Mesothelial cell of epicardium (in vitro differentiated cells): Measurements from ENCODE around the gene VAC14. TPM values are rescaled to one million over a fixed set of nuclear protein-coding genes. Genes with fewer than 3 reads are reported as not detected.
A peak's percentile ranks its signal among the peaks of the same experiment; 100 is the strongest.

Source experiments
- DNase-seq, 2 experiments: peaks; one replicate each; pipeline ENCODE4 v3.0.0; 2021; ENCODE audit warnings: low spot score in 2 of 2; ENCODE audit not compliant: unreplicated experiment in 2 of 2
- H3K27ac Mint-ChIP-seq: 2 replicates; pipeline ENCODE4 v1.8.0; 2021; ENCODE audit warnings: mixed read lengths
- H3K27me3 Mint-ChIP-seq: 2 replicates; pipeline ENCODE4 v1.8.0; 2021; ENCODE audit warnings: low read depth, mixed read lengths
- H3K36me3 Mint-ChIP-seq: 2 replicates; pipeline ENCODE4 v1.8.0; 2021; ENCODE audit warnings: mixed read lengths
- H3K4me1 Mint-ChIP-seq: 2 replicates; pipeline ENCODE4 v1.8.0; 2021; ENCODE audit warnings: mixed read lengths
- H3K4me3 Mint-ChIP-seq: 2 replicates; pipeline ENCODE4 v1.8.0; 2021; ENCODE audit warnings: mild to moderate bottlenecking, moderate library complexity, mixed read lengths
- H3K9me3 Mint-ChIP-seq: 2 replicates; pipeline ENCODE4 v1.8.0; 2021; ENCODE audit warnings: mixed read lengths
- total RNA-seq: library from RNA; stranded (reverse); gene quantifications from 3 replicates; pipeline ENCODE4 v1.2.1, GENCODE V29; 2021
- TF ChIP-seq, protein P1 (sequence below): fragments of 200-600 bp; sonication (generic); IDR thresholded peaks from one replicate; pipeline ENCODE4 v1.5.0; 2021; ENCODE audit warnings: antibody characterized with exemption; ENCODE audit not compliant: unreplicated experiment

Gene VAC14
- total RNA-seq, 1 donor from 2014 or later = 39.1 TPM

DNA sequence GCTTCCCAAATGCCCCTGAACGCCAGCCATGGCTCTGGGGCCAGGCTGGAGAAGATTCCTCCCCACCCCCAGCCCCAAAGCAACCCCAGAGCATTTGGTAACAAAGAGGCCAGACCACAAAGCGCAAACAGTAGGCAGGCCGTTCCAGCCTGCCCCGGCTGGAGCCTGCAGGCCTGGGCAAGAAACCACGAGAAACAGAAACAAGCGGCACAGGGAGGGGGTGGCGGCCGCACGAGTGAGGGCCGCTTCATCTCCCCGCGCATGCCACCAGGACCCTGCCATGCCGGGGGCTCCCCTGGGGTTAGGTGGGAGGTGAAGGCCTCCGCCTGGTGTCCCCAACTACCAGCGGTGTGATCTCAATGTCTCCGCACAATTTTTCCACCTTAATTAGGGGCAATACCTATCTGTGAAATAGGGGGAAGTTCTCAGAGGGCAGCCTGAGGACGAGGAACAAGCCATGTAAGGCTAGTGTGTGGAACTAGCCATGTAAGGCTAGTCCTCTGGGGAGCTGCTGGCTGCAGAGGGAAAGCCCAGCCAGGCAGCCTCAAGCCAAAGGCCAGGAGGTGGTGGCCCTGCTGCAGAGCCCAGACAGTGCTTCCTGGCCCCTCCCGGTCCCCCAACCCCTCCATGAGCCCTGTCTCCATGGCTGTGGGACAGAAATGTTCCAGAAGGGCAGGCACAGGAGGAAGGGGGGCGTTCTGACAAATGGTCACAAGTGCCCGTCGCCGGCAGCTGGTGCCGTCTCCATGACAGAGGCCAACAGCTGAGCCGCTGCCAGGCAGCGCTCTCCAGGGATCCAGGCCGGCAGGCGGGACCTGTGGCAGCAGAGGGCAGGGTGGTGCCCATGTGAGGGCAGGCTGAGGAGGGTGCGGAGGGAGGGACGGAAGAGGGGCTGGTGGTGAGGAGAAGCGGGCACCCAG lies 100.6 kb downstream of the VAC14 start:
- DNase-seq = no peak
- Mint-ChIP-seq H3K4me3 (no peak overlapping the region), H3K9me3 (no peaks in the 10 kb centered on the region), H3K27me3 (no peaks in the 10 kb centered on the region), H3K36me3 (peaks cover 2% of the 10 kb centered on the region), H3K4me1 (peaks cover 65% of the 10 kb centered on the region), H3K27ac (peak overlapping the region; percentile 69)
- TF ChIP-seq, protein P1, sequence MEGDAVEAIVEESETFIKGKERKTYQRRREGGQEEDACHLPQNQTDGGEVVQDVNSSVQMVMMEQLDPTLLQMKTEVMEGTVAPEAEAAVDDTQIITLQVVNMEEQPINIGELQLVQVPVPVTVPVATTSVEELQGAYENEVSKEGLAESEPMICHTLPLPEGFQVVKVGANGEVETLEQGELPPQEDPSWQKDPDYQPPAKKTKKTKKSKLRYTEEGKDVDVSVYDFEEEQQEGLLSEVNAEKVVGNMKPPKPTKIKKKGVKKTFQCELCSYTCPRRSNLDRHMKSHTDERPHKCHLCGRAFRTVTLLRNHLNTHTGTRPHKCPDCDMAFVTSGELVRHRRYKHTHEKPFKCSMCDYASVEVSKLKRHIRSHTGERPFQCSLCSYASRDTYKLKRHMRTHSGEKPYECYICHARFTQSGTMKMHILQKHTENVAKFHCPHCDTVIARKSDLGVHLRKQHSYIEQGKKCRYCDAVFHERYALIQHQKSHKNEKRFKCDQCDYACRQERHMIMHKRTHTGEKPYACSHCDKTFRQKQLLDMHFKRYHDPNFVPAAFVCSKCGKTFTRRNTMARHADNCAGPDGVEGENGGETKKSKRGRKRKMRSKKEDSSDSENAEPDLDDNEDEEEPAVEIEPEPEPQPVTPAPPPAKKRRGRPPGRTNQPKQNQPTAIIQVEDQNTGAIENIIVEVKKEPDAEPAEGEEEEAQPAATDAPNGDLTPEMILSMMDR = no peak

DNA sequence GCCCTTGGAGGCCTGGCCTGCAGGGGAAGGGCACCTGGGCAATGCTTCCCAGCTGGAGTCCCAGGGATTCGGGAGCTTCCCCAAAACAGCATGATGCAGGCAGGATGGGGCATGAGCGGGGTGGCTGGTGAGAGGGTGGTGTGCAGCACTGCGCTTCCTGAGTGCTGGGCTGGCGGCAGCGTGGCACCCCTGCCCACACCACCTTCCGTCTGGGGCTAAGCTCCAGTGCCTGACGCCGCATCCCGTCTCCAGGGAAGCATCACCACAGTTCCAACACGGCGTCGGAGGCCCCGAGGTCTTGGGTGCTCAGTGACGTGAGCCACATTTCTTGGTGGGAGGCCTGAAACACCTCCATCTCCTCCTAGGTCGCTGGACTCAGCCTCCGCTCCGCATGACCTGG lies 101.3 kb downstream of the VAC14 start:
- TF ChIP-seq, protein P1 = no peak
- Mint-ChIP-seq H3K27ac (peak overlapping the region; percentile 69), H3K4me1 (peaks cover 67% of the 10 kb centered on the region), H3K27me3 (no peaks in the 10 kb centered on the region), H3K4me3 (no peak overlapping the region), H3K9me3 (no peaks in the 10 kb centered on the region), H3K36me3 (peaks cover 2% of the 10 kb centered on the region)
- DNase-seq = no peak

DNA sequence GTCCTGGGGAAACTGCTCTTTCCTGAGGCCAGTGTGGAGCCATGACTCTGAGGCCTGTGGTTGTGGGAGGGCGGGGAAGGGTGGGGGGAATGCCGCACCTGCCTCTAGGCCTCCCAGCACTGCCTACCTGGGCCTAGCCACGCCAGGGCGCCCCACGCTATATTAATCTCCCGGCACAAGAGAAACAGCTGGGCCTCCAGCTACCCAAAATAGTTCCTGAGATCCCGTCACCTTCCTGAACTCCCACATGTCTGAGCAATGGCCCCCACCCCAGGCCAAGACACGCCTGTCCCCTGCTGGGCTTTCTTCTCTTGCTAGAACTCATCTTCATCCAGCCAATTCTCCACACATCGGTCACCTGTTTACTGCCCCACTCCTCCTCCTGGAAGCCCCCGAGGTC lies 102.1 kb downstream of the VAC14 start:
- Mint-ChIP-seq H3K27ac (peak overlapping the region; percentile 24), H3K4me3 (no peak overlapping the region), H3K4me1 (peaks cover 65% of the 10 kb centered on the region), H3K27me3 (no peaks in the 10 kb centered on the region), H3K36me3 (peaks cover 2% of the 10 kb centered on the region), H3K9me3 (no peaks in the 10 kb centered on the region)
- TF ChIP-seq, protein P1 = no peak
- DNase-seq = no peak

DNA sequence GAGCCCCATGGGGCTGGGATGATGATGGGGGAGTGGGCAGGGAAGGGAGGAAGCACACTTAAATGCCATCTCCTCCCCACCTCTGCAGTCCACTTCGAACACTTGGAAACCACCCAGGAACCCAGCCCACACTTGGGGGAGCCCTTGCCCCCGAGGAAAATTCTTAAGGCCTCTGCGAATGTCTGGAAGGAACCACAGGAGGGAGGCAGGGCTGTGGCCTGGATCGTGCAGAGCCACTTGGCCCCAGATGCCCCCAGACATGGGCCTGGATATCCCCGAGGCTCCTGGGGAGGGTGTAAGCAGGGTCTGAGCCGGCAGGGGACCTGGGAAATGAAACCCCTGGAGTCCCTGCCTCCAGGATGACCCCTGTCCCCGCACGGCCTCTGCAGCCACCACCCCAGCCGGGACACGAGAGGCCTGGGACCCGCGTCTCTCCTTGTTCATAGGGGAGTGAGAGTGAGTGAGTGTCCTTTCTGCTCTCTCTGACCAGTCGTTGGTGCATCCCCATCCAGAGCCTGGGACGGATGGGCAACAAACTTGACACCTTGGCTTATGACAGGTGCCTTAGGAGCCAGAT lies 103.3 kb downstream of the VAC14 start:
- Mint-ChIP-seq H3K9me3 (no peaks in the 10 kb centered on the region), H3K4me3 (no peak overlapping the region), H3K27ac (peak overlapping the region; percentile 89), H3K27me3 (no peaks in the 10 kb centered on the region), H3K4me1 (peaks cover 59% of the 10 kb centered on the region), H3K36me3 (peaks cover 2% of the 10 kb centered on the region)
- TF ChIP-seq, protein P1 = no peak
- DNase-seq = no peak

DNA sequence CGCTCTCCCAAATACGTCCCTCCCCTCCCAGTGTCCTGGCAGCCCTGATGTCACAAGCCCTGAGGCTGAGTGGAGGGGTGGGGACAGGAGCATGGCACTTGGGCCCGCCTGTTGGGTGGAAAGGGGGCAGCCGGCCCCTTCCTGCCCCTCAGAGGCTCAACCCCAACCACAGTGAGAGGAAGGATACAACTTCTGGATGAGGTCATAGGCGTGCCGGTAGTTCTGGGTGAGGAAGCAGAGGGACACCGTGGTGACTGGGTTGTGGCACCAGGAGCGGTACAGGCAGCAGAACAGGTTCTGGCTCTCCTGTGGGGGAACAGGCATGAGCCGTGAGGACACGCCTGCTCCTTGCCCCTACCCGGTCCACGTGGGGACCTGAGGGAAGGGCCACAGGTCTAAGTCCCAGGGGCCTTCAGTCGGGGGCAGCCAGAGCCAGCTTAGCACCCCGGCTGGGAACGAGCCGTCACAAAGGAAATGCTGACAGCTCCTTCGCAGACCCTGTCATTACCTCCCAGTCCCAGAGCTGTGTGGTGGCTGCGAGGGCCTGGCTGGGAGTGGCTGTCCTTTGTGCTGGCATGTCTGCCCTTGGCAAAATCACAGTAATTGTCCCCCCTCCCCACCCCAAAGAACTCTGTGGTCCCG lies 103.9 kb downstream of the VAC14 start:
- H3K36me3 Mint-ChIP-seq = peaks cover 2% of the 10 kb centered on the region
- DNase-seq = no peak
- H3K4me1 Mint-ChIP-seq = peaks cover 53% of the 10 kb centered on the region
- H3K27ac Mint-ChIP-seq = peak overlapping the region; percentile 89
- H3K4me3 Mint-ChIP-seq = no peak overlapping the region
- no peaks in the 10 kb centered on the region for H3K9me3 Mint-ChIP-seq
- TF ChIP-seq, protein P1 = no peak
- H3K27me3 Mint-ChIP-seq = no peaks in the 10 kb centered on the region
